ENCODE data around the gene OAF.
A peak's percentile ranks its signal among the peaks of the same experiment; 100 is the strongest.

Gene OAF

GRCh38 chr11:120227228-120227852, 16.5 kb downstream of the OAF start:
- no peak for TF ChIP-seq CTCF (IDR thresholded peaks at IDR 0.05; ENCODE audit: low read depth, low read length, missing control alignments)
- H3K27me3 ChIP-seq (replicated peaks): no peaks in the 10 kb centered on the region
- in situ Hi-C loops (cut with HindIII; ENCODE audit: low pct_ligation_motif_present, low sequenced_read_pairs): no loop called here
- no peak overlapping the region for H3K27ac ChIP-seq
- H3K4me3 ChIP-seq (ENCODE audit: low read depth, low read length): no peak overlapping the region
- no peaks in the 10 kb centered on the region for H3K36me3 ChIP-seq (replicated peaks)
- DNase-seq: no peak

GRCh38 chr11:120228794-120229384, 18.1 kb downstream of the OAF start:
- DNase-seq: no peak
- in situ Hi-C loops (cut with HindIII; ENCODE audit: low pct_ligation_motif_present, low sequenced_read_pairs): no loop called here
- TF ChIP-seq CTCF (IDR thresholded peaks at IDR 0.05; ENCODE audit: low read depth, low read length, missing control alignments): peak; percentile 59
- Histone ChIP-seq H3K27ac (no peak overlapping the region), H3K27me3 (replicated peaks) (no peaks in the 10 kb centered on the region), H3K4me3 (ENCODE audit: low read depth, low read length) (no peak overlapping the region), H3K36me3 (replicated peaks) (no peaks in the 10 kb centered on the region)

- Histone ChIP-seq H3K27me3 (replicated peaks) (no peaks in the 10 kb centered on the region), H3K36me3 (replicated peaks) (no peaks in the 10 kb centered on the region), H3K4me3 (ENCODE audit: low read depth, low read length) (no peak overlapping the region), H3K27ac (no peak overlapping the region)
- no peak for DNase-seq
- TF ChIP-seq CTCF (IDR thresholded peaks at IDR 0.05; ENCODE audit: low read depth, low read length, missing control alignments): peak; percentile 77
- in situ Hi-C loops (cut with HindIII; ENCODE audit: low pct_ligation_motif_present, low sequenced_read_pairs): no loop called here
These were observed 18.9 kb downstream of the OAF start for GRCh38 chr11:120229451-120230424.

- Histone ChIP-seq H3K36me3 (replicated peaks) (no peaks in the 10 kb centered on the region), H3K27me3 (replicated peaks) (no peaks in the 10 kb centered on the region), H3K4me3 (ENCODE audit: low read depth, low read length) (no peak overlapping the region), H3K27ac (no peak overlapping the region)
- no peak for TF ChIP-seq CTCF (IDR thresholded peaks at IDR 0.05; ENCODE audit: low read depth, low read length, missing control alignments)
- DNase-seq: no peak
- in situ Hi-C loops (cut with HindIII; ENCODE audit: low pct_ligation_motif_present, low sequenced_read_pairs): no loop called here
These were observed 19.7 kb downstream of the OAF start for GRCh38 chr11:120230433-120231071.

GRCh38 chr11:120231963-120232362, 21.1 kb downstream of the OAF start:
- in situ Hi-C loops (cut with HindIII; ENCODE audit: low pct_ligation_motif_present, low sequenced_read_pairs): no loop called here
- no peaks in the 10 kb centered on the region for H3K36me3 ChIP-seq (replicated peaks)
- no peak overlapping the region for H3K27ac ChIP-seq
- no peaks in the 10 kb centered on the region for H3K27me3 ChIP-seq (replicated peaks)
- no peak for DNase-seq
- no peak for TF ChIP-seq CTCF (IDR thresholded peaks at IDR 0.05; ENCODE audit: low read depth, low read length, missing control alignments)
- no peak overlapping the region for H3K4me3 ChIP-seq (ENCODE audit: low read depth, low read length)
